ENCODE measurements around the gene ITGB2.

GRCh38 chr21:44893948-44894656, 26.6 kb downstream of the ITGB2 start:
- no peak for TF ChIP-seq CTCF (IDR thresholded peaks at IDR 0.05)
- no peak for TF ChIP-seq POLR2AphosphoS5 (IDR thresholded peaks at IDR 0.05)
- no peak for TF ChIP-seq POLR2A (IDR thresholded peaks at IDR 0.05; ENCODE audit: low read depth)
- TF ChIP-seq EP300 (IDR thresholded peaks at IDR 0.05), result no peak
